SK-N-SH treated with all-trans-retinoic acid at 6 μM for 48 hours (cell line): Measurements from ENCODE around the gene DYSF.

Experiments
- ATAC-seq: fragments of 200-7000 bp; cut with Tn5 transposase; 3 replicates; pipeline ENCODE4 v1.9.1; 2020; ENCODE audit warnings: mild to moderate bottlenecking, moderate library complexity
- BACH2 ChIP-seq: fragments of 250-450 bp; sonication (Bioruptor Pico); IDR thresholded peaks from 2 replicates; pipeline ENCODE4 v1.9.0; 2021; ENCODE audit warnings: mild to moderate bottlenecking, borderline replicate concordance
- CSDC2 ChIP-seq: fragments of 250-450 bp; sonication (Bioruptor Pico); IDR thresholded peaks from 2 replicates; pipeline ENCODE4 v1.5.0; 2020; ENCODE audit warnings: mild to moderate bottlenecking, moderate library complexity
- ESRRG ChIP-seq: fragments of 250-450 bp; sonication (Bioruptor Pico); IDR thresholded peaks from 2 replicates; pipeline ENCODE4 v1.6.1; 2021; ENCODE audit warnings: mild to moderate bottlenecking
- GLIS3 ChIP-seq: fragments of 250-450 bp; sonication (Bioruptor Pico); IDR thresholded peaks from 2 replicates; pipeline ENCODE4 v1.5.0; 2020; ENCODE audit warnings: mild to moderate bottlenecking, moderate library complexity
- OSR1 ChIP-seq: fragments of 250-450 bp; sonication (Bioruptor Pico); IDR thresholded peaks from 2 replicates; pipeline ENCODE4 v1.8.0; 2022; ENCODE audit warnings: moderate library complexity, mild to moderate bottlenecking, inconsistent platforms
- PPARA ChIP-seq: fragments of 250-450 bp; sonication (Bioruptor Pico); IDR thresholded peaks from 2 replicates; pipeline ENCODE4 v1.5.0; 2020; ENCODE audit warnings: mild to moderate bottlenecking, borderline replicate concordance
- RARB ChIP-seq: fragments of 250-450 bp; sonication (Bioruptor Pico); IDR thresholded peaks from 2 replicates; pipeline ENCODE4 v1.8.0; 2021; ENCODE audit warnings: mild to moderate bottlenecking, moderate library complexity
- SNAI2 ChIP-seq: fragments of 250-450 bp; sonication (Bioruptor Pico); IDR thresholded peaks from 2 replicates; pipeline ENCODE4 v1.5.0; 2020; ENCODE audit warnings: mild to moderate bottlenecking, moderate library complexity
- TOX ChIP-seq: fragments of 250-450 bp; sonication (Bioruptor Pico); IDR thresholded peaks from 2 replicates; pipeline ENCODE4 v1.8.0; 2021; ENCODE audit warnings: mild to moderate bottlenecking, moderate library complexity, borderline replicate concordance
- ZC3H10 ChIP-seq: fragments of 250-450 bp; sonication (Bioruptor Pico); IDR thresholded peaks from 2 replicates; pipeline ENCODE4 v1.5.1; 2021; ENCODE audit warnings: mild to moderate bottlenecking, moderate library complexity
- ZFP3 ChIP-seq: fragments of 250-450 bp; sonication (Bioruptor Pico); IDR thresholded peaks from 2 replicates; pipeline ENCODE4 v1.5.0; 2020; ENCODE audit warnings: mild to moderate bottlenecking, moderate library complexity
- ZFP30 ChIP-seq: fragments of 450-650 bp; formaldehyde crosslinking; IDR thresholded peaks from 2 replicates; pipeline ENCODE4 v1.5.0; 2022; ENCODE audit warnings: mild to moderate bottlenecking, moderate library complexity
- ZNF8 ChIP-seq: fragments of 450-650 bp; formaldehyde crosslinking; IDR thresholded peaks from 2 replicates; pipeline ENCODE4 v1.5.0; 2020; ENCODE audit warnings: mild to moderate bottlenecking, moderate library complexity
- TF ChIP-seq, protein P1 (sequence below): fragments of 250-450 bp; sonication (Bioruptor Pico); IDR thresholded peaks from 2 replicates; pipeline ENCODE4 v1.5.1; 2021; ENCODE audit warnings: mild to moderate bottlenecking, moderate library complexity
- TF ChIP-seq, protein P2 (sequence below): fragments of 250-450 bp; sonication (Bioruptor Pico); IDR thresholded peaks from 2 replicates; pipeline ENCODE4 v1.8.0; 2021; ENCODE audit warnings: low read depth, mild to moderate bottlenecking, moderate library complexity, borderline replicate concordance
- TF ChIP-seq, protein P3 (sequence below): fragments of 250-450 bp; sonication (Bioruptor Pico); IDR thresholded peaks from 2 replicates; pipeline ENCODE4 v1.8.0; 2020; ENCODE audit warnings: mild to moderate bottlenecking, moderate library complexity, borderline replicate concordance
- TF ChIP-seq, protein P4 (sequence below): fragments of 250-450 bp; sonication (Bioruptor Pico); IDR thresholded peaks from 2 replicates; pipeline ENCODE4 v1.5.0; 2020; ENCODE audit warnings: mild to moderate bottlenecking, moderate library complexity

Gene DYSF

DNA sequence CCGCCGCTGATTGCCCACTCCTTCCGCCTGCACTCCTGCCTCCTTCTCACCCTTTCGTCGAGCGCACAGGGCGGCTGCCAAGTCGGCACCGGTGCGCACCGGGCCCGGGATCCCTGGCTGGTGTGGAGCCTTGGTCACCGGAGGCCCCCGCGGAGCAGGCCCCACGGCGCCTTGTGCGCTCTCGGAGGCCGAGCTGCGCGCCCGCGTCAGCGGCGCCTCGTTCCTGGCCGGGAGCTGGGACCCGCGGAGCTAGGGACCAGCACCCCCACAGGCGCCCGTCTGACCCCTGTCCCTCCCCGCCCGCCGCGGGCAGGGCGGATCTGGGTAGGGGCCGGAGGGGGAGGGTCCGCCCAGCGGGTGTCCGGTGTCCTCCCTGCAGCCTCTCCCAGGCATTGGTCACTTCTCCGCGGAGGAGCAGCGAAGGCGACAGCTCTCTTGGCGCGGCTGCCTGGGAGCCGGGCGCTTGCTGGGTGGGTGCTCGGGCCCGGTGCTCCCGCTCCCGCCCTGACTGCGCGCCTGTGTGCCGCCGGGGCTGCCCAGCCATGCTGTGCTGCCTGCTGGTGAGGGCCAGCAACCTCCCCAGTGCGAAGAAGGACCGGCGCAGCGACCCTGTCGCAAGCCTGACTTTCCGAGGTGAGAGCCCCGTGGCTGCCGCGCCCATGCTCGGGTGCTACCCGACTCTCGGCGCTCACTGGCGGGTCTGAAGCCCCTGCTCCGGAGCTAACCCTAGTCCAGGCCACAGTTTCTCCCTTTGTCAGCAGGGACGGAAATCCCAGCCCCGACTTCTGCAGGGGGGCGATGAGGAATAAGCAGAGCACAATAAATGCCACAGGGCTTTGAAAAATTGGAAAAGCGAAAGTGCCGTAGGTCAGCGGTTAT, 13.2 kb downstream of the DYSF start:
- TF ChIP-seq, protein P1, sequence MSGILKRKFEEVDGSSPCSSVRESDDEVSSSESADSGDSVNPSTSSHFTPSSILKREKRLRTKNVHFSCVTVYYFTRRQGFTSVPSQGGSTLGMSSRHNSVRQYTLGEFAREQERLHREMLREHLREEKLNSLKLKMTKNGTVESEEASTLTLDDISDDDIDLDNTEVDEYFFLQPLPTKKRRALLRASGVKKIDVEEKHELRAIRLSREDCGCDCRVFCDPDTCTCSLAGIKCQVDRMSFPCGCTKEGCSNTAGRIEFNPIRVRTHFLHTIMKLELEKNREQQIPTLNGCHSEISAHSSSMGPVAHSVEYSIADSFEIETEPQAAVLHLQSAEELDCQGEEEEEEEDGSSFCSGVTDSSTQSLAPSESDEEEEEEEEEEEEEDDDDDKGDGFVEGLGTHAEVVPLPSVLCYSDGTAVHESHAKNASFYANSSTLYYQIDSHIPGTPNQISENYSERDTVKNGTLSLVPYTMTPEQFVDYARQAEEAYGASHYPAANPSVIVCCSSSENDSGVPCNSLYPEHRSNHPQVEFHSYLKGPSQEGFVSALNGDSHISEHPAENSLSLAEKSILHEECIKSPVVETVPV (CRISPR knock-in tag) = no peak
- TF ChIP-seq, protein P2, sequence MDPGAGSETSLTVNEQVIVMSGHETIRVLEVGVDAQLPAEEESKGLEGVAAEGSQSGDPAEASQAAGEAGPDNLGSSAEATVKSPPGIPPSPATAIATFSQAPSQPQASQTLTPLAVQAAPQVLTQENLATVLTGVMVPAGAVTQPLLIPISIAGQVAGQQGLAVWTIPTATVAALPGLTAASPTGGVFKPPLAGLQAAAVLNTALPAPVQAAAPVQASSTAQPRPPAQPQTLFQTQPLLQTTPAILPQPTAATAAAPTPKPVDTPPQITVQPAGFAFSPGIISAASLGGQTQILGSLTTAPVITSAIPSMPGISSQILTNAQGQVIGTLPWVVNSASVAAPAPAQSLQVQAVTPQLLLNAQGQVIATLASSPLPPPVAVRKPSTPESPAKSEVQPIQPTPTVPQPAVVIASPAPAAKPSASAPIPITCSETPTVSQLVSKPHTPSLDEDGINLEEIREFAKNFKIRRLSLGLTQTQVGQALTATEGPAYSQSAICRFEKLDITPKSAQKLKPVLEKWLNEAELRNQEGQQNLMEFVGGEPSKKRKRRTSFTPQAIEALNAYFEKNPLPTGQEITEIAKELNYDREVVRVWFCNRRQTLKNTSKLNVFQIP = no peak
- TF ChIP-seq, protein P3, sequence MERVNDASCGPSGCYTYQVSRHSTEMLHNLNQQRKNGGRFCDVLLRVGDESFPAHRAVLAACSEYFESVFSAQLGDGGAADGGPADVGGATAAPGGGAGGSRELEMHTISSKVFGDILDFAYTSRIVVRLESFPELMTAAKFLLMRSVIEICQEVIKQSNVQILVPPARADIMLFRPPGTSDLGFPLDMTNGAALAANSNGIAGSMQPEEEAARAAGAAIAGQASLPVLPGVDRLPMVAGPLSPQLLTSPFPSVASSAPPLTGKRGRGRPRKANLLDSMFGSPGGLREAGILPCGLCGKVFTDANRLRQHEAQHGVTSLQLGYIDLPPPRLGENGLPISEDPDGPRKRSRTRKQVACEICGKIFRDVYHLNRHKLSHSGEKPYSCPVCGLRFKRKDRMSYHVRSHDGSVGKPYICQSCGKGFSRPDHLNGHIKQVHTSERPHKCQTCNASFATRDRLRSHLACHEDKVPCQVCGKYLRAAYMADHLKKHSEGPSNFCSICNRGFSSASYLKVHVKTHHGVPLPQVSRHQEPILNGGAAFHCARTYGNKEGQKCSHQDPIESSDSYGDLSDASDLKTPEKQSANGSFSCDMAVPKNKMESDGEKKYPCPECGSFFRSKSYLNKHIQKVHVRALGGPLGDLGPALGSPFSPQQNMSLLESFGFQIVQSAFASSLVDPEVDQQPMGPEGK (CRISPR knock-in tag) = no peak
- ATAC-seq = peak; percentile 80

DNA sequence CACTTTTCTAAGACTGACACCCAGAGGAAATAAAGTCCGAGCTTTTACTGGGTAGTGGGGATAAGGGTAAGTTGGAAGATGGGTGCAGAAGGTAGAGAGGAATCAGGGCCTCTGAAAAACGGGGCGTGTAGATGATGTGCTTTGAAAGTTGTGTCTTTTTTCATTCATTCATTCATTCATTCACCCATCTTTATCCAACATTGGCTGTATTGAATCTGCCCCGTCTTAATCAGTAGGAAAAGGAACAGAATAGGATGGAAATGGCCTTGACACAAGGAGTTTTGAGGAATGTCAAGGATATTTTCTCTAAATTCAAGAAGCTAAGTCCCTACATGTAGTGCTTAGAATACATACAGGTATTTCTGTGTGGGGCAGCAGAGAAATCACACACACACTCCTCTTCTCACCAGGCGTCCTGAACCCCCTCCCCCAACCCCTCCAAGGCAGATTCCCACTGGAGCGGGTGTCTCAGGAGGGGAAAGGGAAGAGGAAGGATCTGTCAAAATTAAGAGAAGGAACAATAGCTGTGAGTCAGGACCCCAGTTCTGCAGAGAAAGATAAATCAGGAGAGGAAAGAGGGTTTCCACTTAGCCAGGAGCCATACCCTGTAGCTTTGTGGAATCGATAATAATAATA, 13.9 kb downstream of the DYSF start:
- no peak; the same call in 2 of the 3 replicates for ATAC-seq
- TF ChIP-seq ZNF8 (CRISPR knock-in tag) (no peak), BACH2 (CRISPR knock-in tag) (no peak), CSDC2 (CRISPR knock-in tag) (no peak), ESRRG (no peak), PPARA (no peak), ZFP30 (no peak), ZFP3 (no peak), RARB (no peak), ZC3H10 (CRISPR knock-in tag) (no peak), OSR1 (no peak), GLIS3 (CRISPR knock-in tag) (no peak)
- TF ChIP-seq, protein P3 (CRISPR knock-in tag) = no peak
- TF ChIP-seq, protein P4, sequence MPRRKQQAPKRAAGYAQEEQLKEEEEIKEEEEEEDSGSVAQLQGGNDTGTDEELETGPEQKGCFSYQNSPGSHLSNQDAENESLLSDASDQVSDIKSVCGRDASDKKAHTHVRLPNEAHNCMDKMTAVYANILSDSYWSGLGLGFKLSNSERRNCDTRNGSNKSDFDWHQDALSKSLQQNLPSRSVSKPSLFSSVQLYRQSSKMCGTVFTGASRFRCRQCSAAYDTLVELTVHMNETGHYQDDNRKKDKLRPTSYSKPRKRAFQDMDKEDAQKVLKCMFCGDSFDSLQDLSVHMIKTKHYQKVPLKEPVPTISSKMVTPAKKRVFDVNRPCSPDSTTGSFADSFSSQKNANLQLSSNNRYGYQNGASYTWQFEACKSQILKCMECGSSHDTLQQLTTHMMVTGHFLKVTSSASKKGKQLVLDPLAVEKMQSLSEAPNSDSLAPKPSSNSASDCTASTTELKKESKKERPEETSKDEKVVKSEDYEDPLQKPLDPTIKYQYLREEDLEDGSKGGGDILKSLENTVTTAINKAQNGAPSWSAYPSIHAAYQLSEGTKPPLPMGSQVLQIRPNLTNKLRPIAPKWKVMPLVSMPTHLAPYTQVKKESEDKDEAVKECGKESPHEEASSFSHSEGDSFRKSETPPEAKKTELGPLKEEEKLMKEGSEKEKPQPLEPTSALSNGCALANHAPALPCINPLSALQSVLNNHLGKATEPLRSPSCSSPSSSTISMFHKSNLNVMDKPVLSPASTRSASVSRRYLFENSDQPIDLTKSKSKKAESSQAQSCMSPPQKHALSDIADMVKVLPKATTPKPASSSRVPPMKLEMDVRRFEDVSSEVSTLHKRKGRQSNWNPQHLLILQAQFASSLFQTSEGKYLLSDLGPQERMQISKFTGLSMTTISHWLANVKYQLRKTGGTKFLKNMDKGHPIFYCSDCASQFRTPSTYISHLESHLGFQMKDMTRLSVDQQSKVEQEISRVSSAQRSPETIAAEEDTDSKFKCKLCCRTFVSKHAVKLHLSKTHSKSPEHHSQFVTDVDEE (CRISPR knock-in tag) = no peak

DNA sequence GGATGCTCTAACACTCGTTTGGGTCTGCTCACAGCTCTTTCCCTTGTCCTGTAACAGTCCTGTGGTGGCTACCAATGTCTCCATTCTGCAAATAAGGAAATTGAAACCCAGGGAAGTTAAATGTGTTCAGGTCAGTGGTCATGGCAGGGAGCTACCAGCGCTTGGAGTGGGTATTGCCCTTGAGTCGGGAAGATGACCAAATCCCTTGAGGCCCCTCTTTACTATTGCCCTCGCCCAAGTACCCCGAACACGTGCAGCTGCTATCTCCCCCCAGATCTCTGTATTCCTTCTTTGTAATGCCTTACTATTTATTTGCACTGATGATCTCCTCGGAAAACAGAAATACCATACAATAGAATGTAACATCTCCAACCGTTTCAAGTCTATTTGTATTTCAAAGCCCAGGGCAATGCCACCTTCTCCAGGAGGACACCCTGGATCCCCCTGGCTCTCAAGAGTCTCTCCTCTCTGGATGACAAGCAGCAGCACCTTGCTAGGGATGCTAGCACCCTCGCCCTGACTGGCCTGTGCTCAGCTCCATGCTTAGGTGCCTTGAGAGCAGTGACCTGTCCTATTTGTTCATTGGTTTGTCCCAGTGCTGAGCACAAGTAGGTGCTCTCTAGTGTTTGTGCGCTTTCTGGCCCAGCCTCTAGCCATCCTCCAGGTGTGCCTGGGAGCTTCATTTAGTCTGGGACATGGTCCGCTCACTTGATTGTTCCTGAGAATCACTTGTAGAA, 15.1 kb downstream of the DYSF start:
- no peak for ATAC-seq
- TF ChIP-seq CSDC2 (CRISPR knock-in tag) = no peak
- TF ChIP-seq, protein P3 (CRISPR knock-in tag) = no peak
- TF ChIP-seq ZC3H10 (CRISPR knock-in tag) = no peak
- TF ChIP-seq SNAI2 (CRISPR knock-in tag) = no peak
- no peak for TF ChIP-seq GLIS3 (CRISPR knock-in tag)
- no peak for TF ChIP-seq TOX (CRISPR knock-in tag)
- TF ChIP-seq, protein P2 = no peak
- no peak for TF ChIP-seq ZFP3
